GM21737 (cell line): ENCODE results near the gene MAML2.
A peak's percentile ranks its signal among the peaks of the same experiment; 100 is the strongest.

Source experiments
- ATAC-seq: cut with Tn5 transposase; IDR thresholded peaks from one replicate; pipeline ENCODE4 v1.9.1; 2021; ENCODE audit warnings: mild to moderate bottlenecking, moderate library complexity; ENCODE audit not compliant: unreplicated experiment

The MAML2 gene

GRCh38 chr11:96342961-96343711 lies at the start of gene MAML2:
MAML2 (minus strand) TSS chr11:96343195; CDS start chr11:96341895, 1,300 bp downstream.
- ATAC-seq: peak; percentile 79

DNA sequence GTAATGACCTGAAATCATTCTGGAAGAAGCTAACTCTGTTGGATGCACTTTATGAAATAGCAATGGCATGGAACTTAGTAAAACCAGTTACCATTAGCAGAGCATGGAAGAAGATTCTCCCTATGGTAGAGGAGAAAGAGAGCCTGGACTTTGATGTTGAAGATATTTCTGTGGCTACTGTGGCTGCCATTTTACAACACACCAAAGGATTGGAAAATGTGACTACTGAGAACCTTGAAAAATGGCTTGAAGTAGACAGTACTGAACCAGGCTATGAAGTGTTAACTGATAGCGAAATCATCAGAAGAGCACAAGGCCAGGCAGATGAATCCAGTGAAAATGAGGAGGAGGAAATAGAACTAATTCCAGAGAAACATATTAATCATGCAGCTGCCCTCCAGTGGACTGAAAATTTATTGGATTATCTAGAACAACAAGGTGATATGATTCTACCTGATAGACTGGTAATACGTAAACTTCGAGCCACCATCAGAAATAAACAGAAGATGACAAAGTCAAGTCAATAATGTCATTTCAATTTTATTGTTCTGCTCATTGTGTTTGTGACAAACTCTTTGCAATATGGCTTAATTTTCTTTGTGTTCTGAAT lies 48.8 kb upstream of the MAML2 start:
- ATAC-seq: no peak

DNA sequence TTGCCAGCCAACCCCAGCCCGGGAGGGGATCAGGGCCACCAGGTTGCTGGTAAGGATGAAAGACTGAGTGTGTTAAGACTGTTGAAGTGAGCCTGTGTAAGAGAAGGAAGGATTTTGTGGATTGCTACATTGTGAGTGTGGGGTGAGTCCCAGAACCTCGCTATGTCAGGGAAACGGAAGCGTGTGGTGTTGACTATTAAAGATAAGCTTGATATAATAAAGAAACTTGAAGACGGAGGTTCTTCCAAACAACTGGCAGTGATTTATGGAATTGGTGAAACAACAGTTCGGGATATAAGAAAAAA lies 47.4 kb upstream of the MAML2 start:
- ATAC-seq: no peak

- ATAC-seq: peak; percentile 94
These were observed 46.9 kb upstream of the MAML2 start, which contains the start of the genes CCDC82 and JRKL for GRCh38 chr11:96389720-96390487. CCDC82 (minus strand) TSS chr11:96389912; CDS start chr11:96384747, 5,165 bp downstream. JRKL (plus strand) TSS chr11:96390013; CDS start chr11:96390650, 637 bp downstream.

- ATAC-seq: peak; percentile 41
These were observed 46.1 kb upstream of the MAML2 start for GRCh38 chr11:96388891-96389719.

DNA sequence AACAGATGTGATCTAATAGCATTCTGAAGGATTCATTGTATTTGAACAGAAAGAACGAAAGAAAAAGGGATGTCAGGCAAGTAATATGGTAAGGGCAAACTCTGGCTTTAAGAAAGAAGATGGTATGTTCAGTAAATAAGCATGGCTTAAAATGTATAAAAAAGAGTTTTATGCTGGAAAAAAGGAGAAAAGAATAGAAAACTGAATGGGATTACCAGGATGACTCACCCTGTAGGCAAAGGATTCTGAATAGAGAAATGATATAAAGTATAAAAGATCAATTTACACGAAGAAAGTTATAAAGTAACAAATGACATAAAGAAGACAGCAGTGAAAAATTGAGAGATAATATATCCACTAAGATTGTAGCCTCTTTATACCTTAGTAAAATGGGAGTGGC lies 42.2 kb upstream of the MAML2 start:
- no peak for ATAC-seq

DNA sequence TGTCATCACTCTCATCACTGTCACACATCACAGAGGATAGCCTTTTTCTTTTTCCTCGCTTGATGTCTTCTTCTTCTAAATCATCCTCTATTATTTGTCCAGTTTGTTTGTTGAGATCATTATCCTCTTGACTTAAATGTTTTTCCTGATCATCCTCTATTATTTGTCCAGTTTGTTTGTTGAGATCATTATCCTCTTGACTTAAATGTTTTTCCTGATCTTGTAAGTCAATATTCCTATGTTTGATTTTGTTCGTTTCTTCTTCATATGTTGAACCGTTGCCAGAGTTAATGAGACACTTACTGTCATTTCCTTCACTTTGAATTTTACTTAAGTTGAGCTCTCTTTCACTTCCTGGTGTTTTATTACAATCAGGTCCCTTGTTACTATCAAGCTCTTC lies 41.2 kb upstream of the MAML2 start:
- no peak for ATAC-seq

- ATAC-seq: no peak
These were observed 33.8 kb upstream of the MAML2 start for GRCh38 chr11:96376796-96377195.

DNA sequence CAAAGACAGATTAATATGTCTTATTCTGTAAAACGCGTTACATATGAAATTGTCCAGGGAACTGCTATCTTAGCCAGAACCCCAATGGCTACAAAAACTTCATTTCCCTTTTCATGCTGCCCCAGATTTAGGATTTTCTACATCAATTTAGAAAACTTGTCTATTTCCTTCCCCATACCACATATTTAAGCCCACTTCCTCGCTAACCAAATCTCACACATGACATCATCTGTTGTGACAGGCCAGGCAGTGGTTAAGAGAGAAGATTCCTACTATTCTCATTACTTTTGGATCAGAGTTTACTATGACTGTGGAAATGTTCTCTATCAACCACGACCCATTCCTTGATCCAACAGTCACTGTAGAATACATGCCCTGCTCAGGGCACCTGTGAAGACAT lies 30.8 kb upstream of the MAML2 start:
- ATAC-seq: no peak

DNA sequence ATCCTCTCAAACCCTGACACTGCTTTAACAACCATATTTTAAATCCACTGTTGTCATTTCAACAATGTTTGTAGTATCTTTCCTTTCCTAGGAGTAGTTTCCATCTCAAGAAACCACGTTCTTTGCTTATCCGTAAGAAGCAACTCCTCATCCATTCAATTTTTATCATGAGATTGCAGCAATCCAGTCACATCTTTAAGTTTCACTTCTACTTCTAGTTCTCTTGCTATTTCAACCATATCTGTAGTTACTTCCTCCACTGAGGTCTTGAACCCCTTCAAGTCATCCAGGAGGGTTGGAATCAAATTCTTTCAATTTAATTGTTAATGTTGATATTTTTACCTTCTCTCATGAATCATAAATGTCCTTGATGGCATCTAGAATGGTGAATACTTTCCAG lies 24.3 kb upstream of the MAML2 start:
- no peak for ATAC-seq

DNA sequence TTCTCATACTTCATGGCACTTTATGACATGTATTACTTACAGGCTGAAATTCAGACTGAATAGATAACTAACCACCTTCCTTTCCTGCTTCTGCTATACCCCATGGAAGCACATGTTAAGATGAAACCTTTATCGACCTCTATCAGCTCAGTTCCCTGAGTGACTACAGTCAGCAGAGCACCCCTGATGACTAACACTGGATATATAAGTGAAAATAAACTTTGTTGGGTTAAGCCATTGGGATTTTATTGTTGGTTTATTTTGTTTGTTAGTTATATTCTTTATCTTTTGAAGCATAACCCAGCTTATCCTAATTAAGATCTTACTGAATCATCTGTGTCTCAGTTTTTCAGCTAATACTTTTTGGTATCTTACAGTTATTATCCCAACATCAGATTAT lies 23.0 kb upstream of the MAML2 start:
- no peak for ATAC-seq

- ATAC-seq: no peak
These were observed 22.5 kb upstream of the MAML2 start for GRCh38 chr11:96365493-96365892.

- ATAC-seq: no peak
These were observed 18.8 kb upstream of the MAML2 start for GRCh38 chr11:96361778-96362177.

DNA sequence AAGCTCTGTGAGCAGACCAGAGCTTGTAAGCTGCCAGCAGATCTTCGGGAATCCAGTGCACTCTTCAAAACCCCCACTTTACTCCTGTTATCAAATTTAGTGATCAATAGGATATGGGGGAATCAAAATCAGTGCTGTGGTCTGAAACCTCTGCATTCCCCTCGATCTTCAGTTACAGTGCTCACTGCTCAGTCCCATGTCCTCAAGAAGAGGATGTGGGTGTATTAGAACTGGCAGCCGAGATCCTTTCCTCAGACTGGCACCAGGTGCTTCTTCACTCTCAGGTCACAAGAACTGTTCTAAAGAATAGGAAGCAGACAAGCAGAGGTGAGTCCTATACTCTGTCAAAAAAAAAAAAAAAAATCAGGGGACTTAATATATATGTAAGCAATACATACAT lies 15.3 kb upstream of the MAML2 start:
- no peak for ATAC-seq

GRCh38 chr11:96357794-96358193 lies 14.8 kb upstream of the MAML2 start:
- no peak for ATAC-seq

- ATAC-seq: no peak
These were observed 13.9 kb upstream of the MAML2 start for GRCh38 chr11:96356848-96357247.

GRCh38 chr11:96342014-96342960 lies 708 bp downstream of the MAML2 start:
- no peak for ATAC-seq

DNA sequence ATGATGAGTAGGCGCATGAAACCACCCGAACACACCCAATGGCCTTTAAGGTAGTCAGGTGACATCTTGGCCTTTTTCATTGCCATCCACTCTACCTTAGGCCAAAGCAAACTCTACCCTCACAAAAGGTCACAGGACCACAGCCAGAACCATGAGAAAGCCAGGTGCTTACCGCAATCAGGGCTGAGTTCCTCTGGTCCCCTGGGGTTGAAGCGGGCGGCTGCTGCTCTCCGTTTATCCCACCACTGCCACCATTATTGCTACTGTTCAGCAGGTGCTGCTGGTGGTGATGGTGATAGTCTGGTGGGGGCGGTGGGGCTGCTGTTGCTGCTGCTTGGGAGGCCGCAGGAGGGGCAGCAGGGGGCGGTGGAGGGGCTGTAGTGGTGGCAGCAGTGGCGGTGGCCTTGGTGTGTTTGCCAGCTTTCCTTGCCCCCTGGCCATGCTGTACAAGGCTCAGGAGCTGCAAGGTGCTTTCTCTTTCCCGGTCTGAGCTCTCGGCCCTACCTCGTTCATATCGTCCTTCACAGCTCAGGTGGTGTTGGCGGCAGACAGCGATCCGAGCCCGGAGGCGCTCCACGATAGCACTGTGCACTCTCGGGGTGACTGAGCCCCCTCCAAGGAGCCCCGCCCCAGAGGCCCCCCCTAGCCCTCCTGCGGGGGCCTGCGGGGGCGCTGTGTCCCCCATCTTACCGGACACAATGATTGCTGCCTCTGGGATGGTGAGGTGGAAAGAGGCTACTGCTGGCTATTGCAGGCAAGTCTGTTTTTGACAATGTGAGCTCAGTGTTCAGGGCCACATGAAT lies 1.6 kb downstream of the MAML2 start:
- ATAC-seq: peak; percentile 39

DNA sequence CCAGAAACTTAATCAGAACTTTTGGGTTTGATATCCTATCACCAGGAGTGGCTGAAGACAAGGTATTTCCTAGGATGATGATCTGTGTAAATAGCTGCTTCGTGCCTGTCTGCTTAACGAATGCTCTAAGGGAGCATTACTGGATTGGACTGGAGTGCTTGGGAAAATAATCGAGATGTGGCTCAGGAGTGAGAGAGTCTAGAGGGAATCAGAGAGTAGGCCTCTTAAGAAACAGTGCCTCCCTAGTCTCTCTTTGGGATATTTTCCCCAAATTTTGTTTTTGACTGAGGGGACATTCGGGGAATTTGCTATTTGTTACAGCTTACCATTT lies 2.5 kb downstream of the MAML2 start:
- no peak for ATAC-seq
